ENCODE results near the gene MFAP3L.

Gene MFAP3L

DNA sequence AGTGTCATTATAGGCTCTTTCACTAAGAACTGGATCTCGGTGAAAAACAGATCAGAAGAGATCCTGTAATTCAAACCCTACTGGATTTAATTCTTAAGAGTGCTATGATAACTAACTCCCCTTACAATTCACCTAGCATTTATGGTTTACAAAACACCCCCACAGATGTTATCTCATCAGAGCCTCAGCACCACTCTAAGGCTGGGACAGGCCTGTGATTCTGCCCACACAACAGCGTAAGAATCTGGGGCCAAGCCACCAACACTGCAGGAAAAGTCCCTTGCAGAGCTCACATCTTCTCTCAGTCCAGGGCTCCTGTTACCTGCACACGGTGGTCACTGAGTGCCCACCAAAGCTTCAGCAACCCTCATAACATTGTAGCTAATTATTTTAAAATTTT lies 8.9 kb downstream of the MFAP3L start:
- no peak for DNase-seq

GRCh38 chr4:170015285-170015684 lies 10.9 kb downstream of the MFAP3L start:
- no peak for DNase-seq

- DNase-seq, result no peak
Observed at GRCh38 chr4:170014359-170015011, 11.7 kb downstream of the MFAP3L start.

GRCh38 chr4:170012629-170012958 lies 13.6 kb downstream of the MFAP3L start:
- no peak for DNase-seq

GRCh38 chr4:170011921-170012628 lies 14.1 kb downstream of the MFAP3L start:
- no peak for DNase-seq

DNA sequence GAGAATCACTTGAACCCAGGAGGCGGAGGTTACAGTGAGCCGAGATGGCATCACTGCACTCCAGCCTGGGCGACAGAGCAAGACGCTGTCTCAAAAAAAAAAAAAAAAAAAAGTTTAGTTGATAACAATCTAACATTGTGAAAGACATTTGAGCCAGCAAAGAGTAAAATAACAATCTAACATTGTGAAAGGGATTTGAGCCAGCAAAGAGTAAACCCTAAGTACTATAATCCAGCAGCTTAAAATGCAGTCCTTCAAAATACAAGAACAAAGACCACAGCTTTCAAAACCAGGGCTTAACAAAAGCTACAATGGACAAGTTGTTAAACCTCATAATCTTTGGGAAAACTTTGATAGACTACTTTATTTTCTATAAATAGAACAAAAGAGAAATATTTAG lies 16.9 kb downstream of the MFAP3L start:
- no peak for DNase-seq

- DNase-seq, result no peak
Observed at GRCh38 chr4:170008801-170009200, 17.4 kb downstream of the MFAP3L start.

DNA sequence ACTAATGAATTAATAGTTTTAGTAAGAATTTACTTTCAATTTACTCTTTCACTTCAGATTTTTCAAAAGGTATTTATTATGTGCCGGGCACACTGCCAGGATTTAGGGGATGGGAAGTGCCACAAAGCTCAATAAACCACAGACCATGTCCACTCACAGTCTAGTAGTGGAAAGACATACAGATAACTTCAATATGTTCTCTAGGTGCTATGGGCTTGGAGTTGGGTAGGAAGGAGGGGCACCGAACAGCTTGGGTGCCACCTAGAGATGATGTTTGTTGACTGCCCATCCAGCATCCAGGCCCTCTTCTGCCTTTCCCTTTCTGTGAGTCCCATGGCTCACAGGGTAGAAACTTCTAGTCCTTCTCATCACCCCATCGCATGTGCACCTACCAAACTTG lies 17.8 kb downstream of the MFAP3L start:
- no peak for DNase-seq

GRCh38 chr4:170007113-170007512 lies 19.1 kb downstream of the MFAP3L start:
- no peak for DNase-seq

DNA sequence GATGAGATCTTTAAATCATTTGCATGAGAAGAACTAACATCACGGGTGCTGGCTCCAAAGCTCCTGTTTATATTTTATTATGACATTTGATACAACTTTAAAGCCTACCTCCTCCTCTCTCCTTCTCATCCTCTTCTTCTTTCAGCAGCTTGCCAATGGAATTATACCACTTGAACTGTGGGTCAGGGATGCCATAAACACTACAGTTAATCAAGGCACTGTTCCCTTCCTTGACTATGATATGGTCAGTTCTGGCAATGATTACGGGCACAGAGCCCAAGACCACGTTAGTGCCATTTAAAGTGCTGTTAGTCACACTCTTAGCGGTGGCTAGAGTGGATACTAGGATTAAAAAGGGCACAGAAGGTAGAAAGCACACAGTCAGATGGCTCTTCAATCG lies 20.7 kb downstream of the MFAP3L start:
- DNase-seq, result no peak

DNA sequence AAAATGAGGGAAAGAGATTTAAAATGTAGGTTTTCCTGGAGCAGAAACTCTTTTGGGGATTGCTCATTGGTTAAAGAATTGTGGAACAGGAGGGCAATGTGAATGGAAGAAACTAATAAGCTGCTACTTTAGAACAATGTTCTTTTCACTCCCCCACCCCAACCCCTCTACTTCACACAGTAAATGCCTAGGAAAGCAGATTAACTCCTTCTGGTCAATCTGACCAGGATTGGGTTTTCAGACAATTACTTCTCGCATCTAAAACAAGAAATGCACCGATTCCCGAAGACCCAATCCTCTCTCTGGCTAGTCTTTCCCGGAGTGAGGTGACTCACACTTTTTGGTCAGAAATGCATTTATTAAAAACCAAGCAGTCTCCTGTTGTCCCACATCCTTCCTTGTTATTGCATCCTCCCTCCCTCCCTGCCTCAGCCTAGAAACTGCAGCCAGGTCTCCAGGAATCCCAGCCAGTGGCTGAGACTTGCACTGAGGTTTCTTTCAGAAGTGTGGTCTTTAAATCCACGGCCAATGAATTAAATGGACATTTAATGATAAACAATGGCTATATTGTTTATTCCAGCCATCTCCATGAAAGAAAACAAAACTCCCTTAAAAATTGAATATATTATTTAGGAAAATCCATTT lies 21.4 kb downstream of the MFAP3L start:
- no peak for DNase-seq

DNA sequence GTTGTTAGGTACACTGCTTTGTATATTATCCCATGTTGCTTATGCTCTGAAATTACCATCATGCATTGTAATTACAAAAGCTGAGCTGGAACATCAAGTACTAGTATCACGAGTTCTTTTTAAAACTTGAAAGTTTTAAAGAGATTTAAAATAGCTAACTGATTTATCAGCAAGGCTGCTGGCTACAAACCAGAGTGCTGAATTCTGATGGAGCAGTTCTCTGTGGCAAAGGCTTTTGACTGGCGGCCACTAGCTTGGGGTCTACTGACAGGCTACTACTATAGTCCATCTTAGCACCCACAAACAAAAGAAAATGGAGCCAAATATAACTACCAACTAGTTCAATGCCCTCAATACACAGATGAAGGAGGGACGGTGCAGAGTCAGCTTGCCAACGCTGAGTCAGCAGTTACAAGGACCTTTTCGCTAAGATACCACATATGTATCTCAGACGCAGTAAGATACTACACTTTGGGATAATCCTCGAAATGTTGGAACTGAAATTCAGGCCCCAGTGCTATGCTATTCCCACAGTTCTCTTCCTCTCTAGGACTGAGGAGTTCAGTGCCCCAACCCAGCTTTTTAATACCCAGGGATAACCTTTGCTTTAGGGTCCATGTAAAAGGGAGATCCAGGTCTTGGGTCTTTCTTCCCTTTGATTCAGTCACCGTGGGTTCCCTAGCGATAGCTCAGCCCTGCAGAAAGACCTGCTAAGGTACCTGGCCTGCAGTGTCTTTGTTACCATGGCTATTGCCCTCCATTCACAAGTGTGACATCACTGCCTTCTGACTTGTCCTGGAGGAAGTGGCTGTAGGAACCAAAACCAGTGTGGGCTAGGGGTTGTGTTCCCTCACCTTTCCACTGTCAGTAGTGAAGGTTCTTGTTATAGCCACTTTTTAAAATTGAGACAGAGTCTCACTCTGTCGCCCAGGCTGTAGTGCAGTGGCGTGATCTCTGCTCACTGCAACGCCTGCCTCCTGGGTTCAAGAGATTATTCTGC lies 22.8 kb downstream of the MFAP3L start:
- no peak for DNase-seq

DNA sequence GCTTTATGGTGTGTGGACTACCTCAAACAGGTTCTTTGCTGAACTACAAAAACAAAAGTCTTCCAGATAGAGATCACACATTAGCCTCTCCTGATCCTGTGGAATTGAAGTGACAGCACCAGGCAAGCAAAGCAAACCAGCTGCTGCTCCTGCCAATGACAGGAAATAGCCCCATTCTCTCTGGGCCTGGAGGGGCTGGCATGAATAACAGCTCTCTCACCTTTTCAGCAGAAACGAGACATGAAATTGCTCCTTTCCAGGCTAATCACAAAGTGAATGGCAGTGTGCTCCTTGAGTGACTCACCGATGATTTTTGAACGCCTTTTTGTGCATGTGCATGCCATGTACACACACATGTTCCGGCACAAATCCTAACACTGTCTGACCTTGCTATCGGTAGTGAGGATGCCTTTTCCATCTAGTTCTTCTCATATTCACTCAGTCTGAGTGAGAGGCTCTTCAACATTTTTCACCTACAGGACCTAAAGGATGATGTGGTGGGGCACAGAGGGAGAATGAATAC lies 24.4 kb downstream of the MFAP3L start:
- no peak for DNase-seq

DNA sequence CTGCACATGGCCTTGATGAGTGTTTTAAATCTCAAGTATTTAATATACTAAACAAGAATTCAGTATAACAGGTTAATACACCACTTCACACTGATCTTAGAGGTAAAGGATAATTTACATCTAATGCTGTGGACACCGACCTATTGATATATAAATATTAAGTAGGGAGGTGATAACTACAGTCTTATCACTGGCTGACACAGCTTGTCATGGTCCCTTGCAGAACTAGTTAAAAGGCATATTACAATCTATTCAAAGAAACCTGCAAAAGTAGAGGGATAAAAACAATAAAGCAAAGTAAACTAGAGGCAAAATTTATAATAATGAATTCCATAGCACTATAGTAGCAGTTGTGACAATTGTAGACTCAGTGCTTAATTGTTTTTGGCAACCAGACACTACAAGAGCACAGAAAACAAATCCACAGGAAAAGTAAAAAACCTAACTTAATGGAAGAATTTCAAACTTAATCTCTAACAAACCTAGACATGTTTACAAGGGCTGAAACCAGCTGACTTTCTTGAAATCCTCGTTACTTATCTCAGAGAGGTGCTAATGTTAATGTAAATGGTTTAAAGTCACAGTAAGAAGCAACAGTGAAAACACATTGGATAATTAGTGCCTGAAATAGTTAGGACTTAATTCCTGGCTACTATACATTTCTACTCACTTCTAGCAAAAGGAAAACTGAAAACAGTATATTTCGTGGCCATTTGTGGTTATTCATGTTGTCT lies 25.0 kb downstream of the MFAP3L start:
- no peak for DNase-seq

DNA sequence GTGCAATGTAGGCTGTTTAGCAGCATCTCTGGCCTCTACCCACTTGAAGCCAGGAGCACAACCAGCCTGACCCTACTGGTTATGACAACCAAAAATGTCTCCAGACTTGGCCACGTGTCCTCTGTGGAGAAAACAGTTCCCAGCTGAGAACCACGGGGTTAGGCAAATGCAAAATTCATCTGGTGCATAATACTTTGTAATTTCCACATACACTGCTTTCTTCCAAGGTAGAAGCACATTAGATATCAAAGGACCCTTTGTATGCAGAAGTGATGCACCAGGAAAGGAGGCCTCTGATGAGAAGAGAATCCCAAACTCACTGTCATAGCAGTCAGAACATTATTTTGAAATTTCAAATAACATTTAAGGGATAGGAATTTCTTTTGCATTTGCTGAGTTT lies 26.3 kb downstream of the MFAP3L start:
- DNase-seq, result no peak

DNA sequence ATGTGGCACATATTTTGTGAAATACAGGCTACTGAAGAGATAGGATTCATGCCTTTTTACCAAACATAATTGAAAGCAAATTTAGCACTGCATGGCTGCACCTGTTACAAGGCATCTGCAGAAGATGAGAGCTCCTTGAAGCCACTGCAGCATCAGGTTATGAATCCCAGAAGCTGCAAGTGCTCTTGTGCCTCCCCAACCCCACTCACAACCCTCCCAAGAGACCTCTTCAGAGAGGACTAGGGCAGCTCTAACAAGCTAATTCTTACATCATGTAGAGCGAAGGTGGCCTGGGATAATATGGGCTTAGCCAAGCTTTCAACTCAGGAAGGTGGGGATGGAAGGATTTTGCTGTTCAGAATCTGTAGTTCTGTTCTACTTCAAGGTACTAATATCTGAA lies 27.2 kb downstream of the MFAP3L start:
- no peak for DNase-seq

- DNase-seq, result no peak
Observed at GRCh38 chr4:169996379-169997240, 29.6 kb downstream of the MFAP3L start.

DNA sequence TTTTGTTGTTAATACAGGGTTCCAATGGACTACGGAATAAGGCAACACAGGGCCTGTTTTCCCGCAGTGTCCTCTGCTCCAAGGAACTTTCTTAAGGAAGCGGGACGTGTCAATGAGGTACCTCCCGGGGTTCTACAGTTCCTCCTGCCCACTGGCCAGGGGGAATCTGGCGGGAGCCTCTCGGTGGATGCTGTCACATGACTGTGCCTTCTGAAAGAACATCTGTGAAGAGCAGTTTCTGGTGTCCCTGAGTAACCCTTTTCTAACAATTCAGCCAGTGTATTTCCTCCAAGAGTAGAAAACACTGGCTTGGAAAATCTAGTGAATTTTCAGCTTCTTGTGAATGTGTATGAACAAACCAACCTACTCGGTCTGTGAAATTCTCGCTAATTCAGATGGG lies 32.7 kb downstream of the MFAP3L start:
- DNase-seq, result no peak

DNA sequence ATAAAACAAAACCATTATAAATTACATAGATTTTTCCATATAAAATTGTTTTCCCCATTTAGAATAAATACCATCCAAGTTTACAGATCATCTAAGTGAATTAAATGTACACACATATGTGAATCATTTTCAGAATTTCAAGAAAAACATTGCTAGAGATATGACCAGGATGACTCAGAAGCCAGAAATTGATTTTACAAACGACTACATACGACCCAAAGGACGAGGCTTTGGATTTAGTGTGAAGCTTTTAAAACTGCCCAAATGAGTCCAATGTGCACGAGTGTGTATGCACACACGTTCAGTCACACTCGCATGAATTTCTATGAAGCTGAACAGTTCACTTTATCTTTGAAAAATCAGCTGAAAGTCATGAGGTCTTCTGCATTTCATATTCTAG lies 37.9 kb downstream of the MFAP3L start:
- peak; percentile 17 for DNase-seq

- DNase-seq, result peak; percentile 53
Observed at GRCh38 chr4:169987327-169988228, 38.6 kb downstream of the MFAP3L start.

Data from activated CD4-positive, alpha-beta T cell treated with anti-CD3 and anti-CD28 coated beads, Interleukin-10, Interleukin-2, amounts not matched to agents 100 ng/mL and 50 ng/mL, durations not matched to agents 16 hours and 8 hours (primary cell).